Esophagus squamous epithelium (tissue), 5 donors: ENCODE results near the gene ACTRT2. TPM values are rescaled to one million over a fixed set of nuclear protein-coding genes. Genes with fewer than 3 reads are reported as not detected.

ENCODE experiments used
- DNase-seq: peaks from one replicate; lab custom pipeline; 2025; lab: John Stamatoyannopoulos, UW
- H3K27ac ChIP-seq, 4 donors: fragments of 200-600 bp; sonication (generic); one replicate each; pipeline ENCODE4 v1.5.1; 2016 to 2019; ENCODE audit warnings: mild to moderate bottlenecking in 1 of 4
- H3K27me3 ChIP-seq, 4 donors: fragments of 200-600 bp; sonication (generic); 1 replicate in 3 of 4; 2 replicates in 1 of 4; pipeline versions ENCODE4 v1.5.1 to v1.6.0; 2017 to 2021; ENCODE audit warnings: antibody characterized with exemption in 1 of 4
- H3K36me3 ChIP-seq, 3 donors: fragments of 200-600 bp; sonication (generic); one replicate each; pipeline ENCODE4 v1.5.1; 2016 to 2019
- H3K4me1 ChIP-seq, 3 donors: fragments of 200-600 bp; sonication (generic); one replicate each; pipeline ENCODE4 v1.5.1; 2017 to 2019
- H3K4me3 ChIP-seq, 4 donors: fragments of 200-600 bp; sonication (generic); 1 replicate in 3 of 4; 2 replicates in 1 of 4; pipeline ENCODE4 v1.5.1; 2016 to 2019; ENCODE audit warnings: mild to moderate bottlenecking in 2 of 4, moderate library complexity in 1 of 4
- H3K9me3 ChIP-seq, 3 donors: fragments of 200-600 bp; sonication (generic); one replicate each; pipeline ENCODE4 v1.5.1; 2016 to 2019
- CTCF ChIP-seq, 6 experiments: fragments of 450-650 bp in 4 of 6; fragments of 200-600 bp in 2 of 6; sonication (generic) in 2 of 6; IDR thresholded peaks; one replicate each; pipeline ENCODE4 v1.5.1; 2016 to 2019; ENCODE audit warnings: antibody characterized with exemption in 6 of 6, mild to moderate bottlenecking in 4 of 6, moderate library complexity in 4 of 6
- POLR2A ChIP-seq, 4 donors: fragments of 450-650 bp; IDR thresholded peaks; one replicate each; pipeline ENCODE4 v1.6.1; 2017; ENCODE audit warnings: antibody characterized with exemption in 4 of 4, mild to moderate bottlenecking in 4 of 4, moderate library complexity in 3 of 4
- WGBS, 2 donors: methylation state at CpG; one replicate each; pipeline ENCODE4 v1.1.5; 2018; 5-methylcytosine and 5-hydroxymethylcytosine counted together
- intact Hi-C: fragments of 100-400 bp; cut with DNase I; formaldehyde crosslinking; loops from one replicate; pipeline ENCODE4 v1.15.0; 2022
- total RNA-seq, 4 donors: library from RNA; depleted of rRNA; stranded (reverse); fragments of >200 nt; gene quantifications; one replicate each; pipeline ENCODE4 v1.1.0, GENCODE V29; 2016
- donor health status: DM: yes; HTN: yes; CAD: no.

Gene ACTRT2
- not detected for total RNA-seq

GRCh38 chr1:3021233-3021671 is at the start of gene ACTRT2:
ACTRT2 (plus strand) TSS chr1:3021467; CDS start chr1:3021687, 220 bp downstream.
- no peaks in the 10 kb centered on the region for H3K9me3 ChIP-seq
- H3K27me3 ChIP-seq = peaks cover 0 to 62% (median 0%) of the 10 kb centered on the region in 4 donors
- DNase-seq = no peak
- no peaks in the 10 kb centered on the region for H3K36me3 ChIP-seq
- intact Hi-C loops = no loop called here
- H3K4me1 ChIP-seq = no peaks in the 10 kb centered on the region
- 51% methylated on average over 5 of the region's 8 CpGs; no CpG with 5 or more reads in 1 of the 2 donors for WGBS, 2 donors
- no peak within 1 kb of the TSS for H3K4me3 ChIP-seq
- no peak within 1 kb of the TSS for H3K27ac ChIP-seq
- TF ChIP-seq CTCF (IDR thresholded peaks at IDR 0.05) (no peak), POLR2A (IDR thresholded peaks at IDR 0.05) (no peak)

- no peak for TF ChIP-seq POLR2A (IDR thresholded peaks at IDR 0.05)
- no peak for TF ChIP-seq CTCF (IDR thresholded peaks at IDR 0.05)
- WGBS, 2 donors = no CpG with 5 or more reads among the region's 9 CpGs
- H3K27ac ChIP-seq = no peak overlapping the region
- intact Hi-C loops = no loop called here
- no peak overlapping the region for H3K4me3 ChIP-seq
- no peaks in the 10 kb centered on the region for H3K4me1 ChIP-seq
- DNase-seq = no peak
- H3K9me3 ChIP-seq = no peaks in the 10 kb centered on the region
- H3K27me3 ChIP-seq = peaks cover 0 to 87% (median 0%) of the 10 kb centered on the region in 4 donors
- no peaks in the 10 kb centered on the region for H3K36me3 ChIP-seq
Observed at GRCh38 chr1:2971609-2972008, 49.7 kb upstream of the ACTRT2 start.

- intact Hi-C loops = no loop called here
- H3K27ac ChIP-seq = no peak overlapping the region
- no peaks in the 10 kb centered on the region for H3K9me3 ChIP-seq
- H3K36me3 ChIP-seq = no peaks in the 10 kb centered on the region
- H3K27me3 ChIP-seq = peaks cover 0 to 81% (median 0%) of the 10 kb centered on the region in 4 donors
- no peak overlapping the region for H3K4me3 ChIP-seq
- TF ChIP-seq POLR2A (IDR thresholded peaks at IDR 0.05) (no peak), CTCF (IDR thresholded peaks at IDR 0.05) (no peak)
- H3K4me1 ChIP-seq = no peaks in the 10 kb centered on the region
- WGBS, 2 donors = 80 to 90% methylated on average over 1 to 2 of the region's 27 CpGs
- DNase-seq = no peak
Observed at GRCh38 chr1:2972011-2972878, 49.0 kb upstream of the ACTRT2 start.

- Histone ChIP-seq H3K27ac (no peak overlapping the region), H3K27me3 (peaks cover 0 to 74% (median 0%) of the 10 kb centered on the region in 4 donors), H3K4me3 (no peak overlapping the region), H3K9me3 (no peaks in the 10 kb centered on the region), H3K4me1 (no peaks in the 10 kb centered on the region), H3K36me3 (no peaks in the 10 kb centered on the region)
- TF ChIP-seq CTCF (IDR thresholded peaks at IDR 0.05) (no peak), POLR2A (IDR thresholded peaks at IDR 0.05) (no peak)
- intact Hi-C loops = no loop called here
- WGBS, 2 donors = 20 to 88% methylated on average over 1 to 3 of the region's 14 CpGs
- DNase-seq = no peak
Observed at GRCh38 chr1:2972879-2973575, 48.2 kb upstream of the ACTRT2 start.
